Lower leg skin (tissue), 4 donors: ENCODE results near the gene POU1F1. TPM values are rescaled to one million over a fixed set of nuclear protein-coding genes. Genes with fewer than 3 reads are reported as not detected.

Experiments used
- DNase-seq, 2 donors: peaks; one replicate each; pipeline ENCODE4 v3.0.0-alpha.2; 2019; ENCODE audit warnings: low spot score in 2 of 2
- H3K4me3 ChIP-seq: fragments of 200-600 bp; sonication (generic); 2 replicates; pipeline ENCODE4 v1.5.1; 2017; ENCODE audit warnings: mild to moderate bottlenecking, low read depth; ENCODE audit not compliant: poor library complexity, severe bottlenecking
- POLR2A ChIP-seq, 2 donors: fragments of 450-650 bp; IDR thresholded peaks; one replicate each; pipeline ENCODE4 v1.6.1; 2016 to 2017; ENCODE audit warnings: antibody characterized with exemption in 2 of 2, mild to moderate bottlenecking in 1 of 2, moderate library complexity in 1 of 2
- WGBS, 2 donors: methylation state at CpG; one replicate each; pipeline ENCODE4 v1.1.5; 2018; 5-methylcytosine and 5-hydroxymethylcytosine counted together
- intact Hi-C: fragments of 100-400 bp; cut with DNase I; formaldehyde crosslinking; loops from one replicate; pipeline ENCODE4 v1.15.0; 2023; ENCODE audit warnings: low total_unique reads
- total RNA-seq, 4 donors: library from RNA; depleted of rRNA; stranded (reverse); fragments of >200 nt; gene quantifications; one replicate each; pipeline ENCODE4 v1.1.0, GENCODE V29; 2016
- TF ChIP-seq, protein P1 (sequence below), 3 donors: fragments of 450-650 bp; IDR thresholded peaks; one replicate each; pipeline ENCODE4 v1.5.1; 2016; ENCODE audit warnings: antibody characterized with exemption in 3 of 3, mild to moderate bottlenecking in 3 of 3, moderate library complexity in 2 of 3

POU1F1 gene
- total RNA-seq, 4 donors from 2014 or later, result not detected

DNA sequence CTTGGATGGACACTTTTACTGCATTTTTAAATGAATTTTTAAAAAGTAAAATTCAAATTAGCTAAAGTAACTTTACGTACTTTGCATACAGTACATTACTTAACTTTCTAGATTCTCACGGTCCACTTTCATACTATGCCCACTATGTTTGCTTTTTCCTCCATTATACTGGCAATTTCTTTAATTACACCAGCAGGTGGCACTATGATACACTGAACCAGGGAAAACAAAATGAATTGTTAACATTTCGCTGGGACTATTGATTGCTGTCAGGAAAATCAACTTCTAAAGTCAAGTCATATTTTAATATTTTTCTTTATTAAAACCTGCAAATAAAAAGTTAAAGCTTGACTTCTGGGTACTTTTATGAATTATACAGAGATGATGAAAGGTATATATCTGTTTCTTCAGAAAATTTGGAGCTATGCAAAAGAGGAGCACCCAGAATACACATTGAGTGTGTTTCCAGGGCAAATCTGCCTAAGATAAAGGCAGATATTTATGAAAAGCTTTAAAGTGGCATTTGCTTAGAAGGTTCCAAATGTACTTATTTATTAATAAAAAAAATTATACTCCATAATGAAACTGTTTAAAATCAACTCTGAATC lies 21.8 kb upstream of the POU1F1 start:
- intact Hi-C loops, result no loop called here
- 12 to 14% methylated on average over 3 of the region's 3 CpGs for WGBS, 2 donors
- no peak for DNase-seq
- TF ChIP-seq POLR2A (IDR thresholded peaks at IDR 0.05), result no peak
- TF ChIP-seq, protein P1, sequence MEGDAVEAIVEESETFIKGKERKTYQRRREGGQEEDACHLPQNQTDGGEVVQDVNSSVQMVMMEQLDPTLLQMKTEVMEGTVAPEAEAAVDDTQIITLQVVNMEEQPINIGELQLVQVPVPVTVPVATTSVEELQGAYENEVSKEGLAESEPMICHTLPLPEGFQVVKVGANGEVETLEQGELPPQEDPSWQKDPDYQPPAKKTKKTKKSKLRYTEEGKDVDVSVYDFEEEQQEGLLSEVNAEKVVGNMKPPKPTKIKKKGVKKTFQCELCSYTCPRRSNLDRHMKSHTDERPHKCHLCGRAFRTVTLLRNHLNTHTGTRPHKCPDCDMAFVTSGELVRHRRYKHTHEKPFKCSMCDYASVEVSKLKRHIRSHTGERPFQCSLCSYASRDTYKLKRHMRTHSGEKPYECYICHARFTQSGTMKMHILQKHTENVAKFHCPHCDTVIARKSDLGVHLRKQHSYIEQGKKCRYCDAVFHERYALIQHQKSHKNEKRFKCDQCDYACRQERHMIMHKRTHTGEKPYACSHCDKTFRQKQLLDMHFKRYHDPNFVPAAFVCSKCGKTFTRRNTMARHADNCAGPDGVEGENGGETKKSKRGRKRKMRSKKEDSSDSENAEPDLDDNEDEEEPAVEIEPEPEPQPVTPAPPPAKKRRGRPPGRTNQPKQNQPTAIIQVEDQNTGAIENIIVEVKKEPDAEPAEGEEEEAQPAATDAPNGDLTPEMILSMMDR (IDR thresholded peaks at IDR 0.05), result no peak
- no peak overlapping the region for H3K4me3 ChIP-seq

DNA sequence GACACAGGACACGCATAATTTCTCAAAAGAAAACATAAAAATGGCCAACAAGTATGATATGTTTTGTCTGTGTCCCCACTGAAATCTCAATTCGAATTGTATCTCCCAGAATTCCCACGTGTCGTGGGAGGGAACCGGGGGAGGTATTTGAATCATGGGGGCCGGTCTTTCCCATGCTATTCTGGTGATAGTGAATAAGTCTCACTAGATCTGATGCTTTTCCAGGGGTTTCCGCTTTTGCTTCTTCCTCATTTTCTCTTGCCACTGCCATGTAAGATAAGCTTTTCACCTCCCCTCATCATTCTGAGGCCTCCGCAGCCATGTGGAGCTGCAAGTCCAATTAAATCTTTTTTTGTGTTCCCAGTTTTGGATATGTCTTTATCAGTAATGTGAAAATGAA lies 12.1 kb upstream of the POU1F1 start:
- intact Hi-C loops, result no loop called here
- DNase-seq, result no peak
- 91 to 92% methylated on average over 8 of the region's 8 CpGs for WGBS, 2 donors
- no peak overlapping the region for H3K4me3 ChIP-seq
- TF ChIP-seq POLR2A (IDR thresholded peaks at IDR 0.05), result no peak
- TF ChIP-seq, protein P1 (IDR thresholded peaks at IDR 0.05), result no peak

DNA sequence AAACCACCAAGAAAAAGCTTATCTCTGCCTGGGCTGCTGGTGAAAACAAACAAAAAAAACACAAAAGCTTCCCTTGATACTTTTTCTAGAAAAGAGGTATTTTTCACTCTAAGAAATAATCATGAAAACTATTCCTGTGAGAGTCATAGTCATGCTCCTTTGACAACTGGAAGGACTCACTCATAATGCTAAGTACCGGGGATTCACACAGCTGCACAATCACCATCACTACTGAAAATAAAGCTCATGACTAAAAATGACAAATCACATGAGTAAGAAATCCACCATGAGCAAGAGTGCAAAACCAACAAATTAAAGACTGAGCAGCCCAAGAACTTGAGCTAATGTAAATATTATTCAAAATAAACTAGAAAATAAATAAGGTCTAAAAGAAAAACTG lies 10.6 kb upstream of the POU1F1 start:
- intact Hi-C loops, result no loop called here
- TF ChIP-seq, protein P1 (IDR thresholded peaks at IDR 0.05), result no peak
- no peak for TF ChIP-seq POLR2A (IDR thresholded peaks at IDR 0.05)
- no peak overlapping the region for H3K4me3 ChIP-seq
- no peak for DNase-seq
- WGBS, 2 donors, result 84 to 93% methylated on average over 1 of the region's 1 CpG

DNA sequence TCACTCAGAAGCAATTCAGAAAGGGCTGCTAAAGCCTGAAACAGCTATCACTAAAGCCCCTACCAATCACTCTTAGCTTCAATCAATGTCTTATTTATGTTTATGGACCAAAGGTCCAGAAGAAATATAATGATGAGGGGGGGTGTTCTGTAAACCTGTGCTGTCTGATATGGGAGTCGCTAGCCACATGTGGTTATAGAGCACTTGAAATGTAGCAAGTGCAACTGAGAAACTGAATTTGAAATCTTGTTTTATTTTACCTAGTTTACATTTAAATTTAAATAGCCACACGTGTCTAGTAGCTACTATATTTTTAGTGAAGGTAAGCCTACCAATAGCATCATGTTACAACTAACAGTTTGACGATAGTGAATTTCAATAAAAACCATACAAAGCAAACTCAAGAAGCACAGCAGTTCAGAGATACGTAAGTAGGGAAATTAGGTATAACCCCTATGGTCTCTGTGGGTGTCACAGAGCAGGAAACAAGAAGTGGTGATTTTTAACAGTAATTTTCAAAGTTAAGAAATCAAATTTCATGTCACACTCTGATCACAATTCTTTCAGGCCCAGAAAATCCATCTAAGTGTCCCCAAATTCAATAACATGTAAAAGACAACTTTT lies 3.6 kb downstream of the POU1F1 start:
- no peak overlapping the region for H3K4me3 ChIP-seq
- TF ChIP-seq, protein P1 (IDR thresholded peaks at IDR 0.05), result no peak
- no peak for TF ChIP-seq POLR2A (IDR thresholded peaks at IDR 0.05)
- 87 to 91% methylated on average over 4 of the region's 4 CpGs for WGBS, 2 donors
- intact Hi-C loops, result no loop called here
- no peak for DNase-seq

DNA sequence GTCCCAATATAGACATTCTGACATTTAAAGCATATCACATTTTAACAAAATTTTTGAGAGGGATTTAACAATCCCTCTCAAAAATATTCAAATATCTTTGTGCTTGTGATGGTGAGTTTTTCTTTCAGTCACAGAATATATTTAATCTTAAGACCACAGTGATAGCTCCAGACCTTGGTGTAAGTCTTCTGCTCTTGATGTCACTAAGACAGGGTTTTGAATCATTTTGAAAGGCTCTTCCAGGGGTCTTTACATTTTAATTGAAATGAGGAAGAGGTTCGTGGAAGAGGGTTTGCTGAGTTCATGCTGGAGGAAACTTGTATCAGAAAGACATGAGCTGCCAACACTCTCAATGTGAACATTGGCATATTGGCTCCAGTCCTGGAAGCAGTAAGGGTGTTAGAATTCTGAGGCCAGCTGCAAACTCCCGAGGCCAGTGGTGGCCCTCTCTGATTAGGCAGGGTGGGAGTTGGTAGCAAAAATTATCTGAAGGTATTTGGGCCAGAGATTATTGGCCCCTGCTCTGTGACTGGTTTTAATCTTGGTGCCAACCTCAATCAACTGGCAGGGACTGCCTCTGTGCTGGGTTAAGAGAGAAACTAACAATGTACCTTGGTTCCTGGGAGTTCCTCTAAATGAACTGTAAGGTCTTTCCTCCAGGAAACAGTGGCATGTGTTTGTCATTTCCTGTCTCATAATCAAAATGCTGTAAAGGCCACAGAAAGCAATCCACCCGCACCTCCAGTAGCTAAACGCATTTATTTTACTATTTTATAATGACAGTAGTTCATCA lies 5.3 kb downstream of the POU1F1 start:
- 40 to 44% methylated on average over 4 of the region's 4 CpGs for WGBS, 2 donors
- no peak for DNase-seq
- no peak for TF ChIP-seq POLR2A (IDR thresholded peaks at IDR 0.05)
- TF ChIP-seq, protein P1 (IDR thresholded peaks at IDR 0.05), result no peak
- intact Hi-C loops, result no loop called here
- no peak overlapping the region for H3K4me3 ChIP-seq
